ENCODE measurements around the gene HJURP.
"Not testable (repeated sequence)": the region's sequence is repeated elsewhere in the genome, so short reads cannot be mapped to it uniquely, and the experiment has no call there.

HJURP gene, protein sequence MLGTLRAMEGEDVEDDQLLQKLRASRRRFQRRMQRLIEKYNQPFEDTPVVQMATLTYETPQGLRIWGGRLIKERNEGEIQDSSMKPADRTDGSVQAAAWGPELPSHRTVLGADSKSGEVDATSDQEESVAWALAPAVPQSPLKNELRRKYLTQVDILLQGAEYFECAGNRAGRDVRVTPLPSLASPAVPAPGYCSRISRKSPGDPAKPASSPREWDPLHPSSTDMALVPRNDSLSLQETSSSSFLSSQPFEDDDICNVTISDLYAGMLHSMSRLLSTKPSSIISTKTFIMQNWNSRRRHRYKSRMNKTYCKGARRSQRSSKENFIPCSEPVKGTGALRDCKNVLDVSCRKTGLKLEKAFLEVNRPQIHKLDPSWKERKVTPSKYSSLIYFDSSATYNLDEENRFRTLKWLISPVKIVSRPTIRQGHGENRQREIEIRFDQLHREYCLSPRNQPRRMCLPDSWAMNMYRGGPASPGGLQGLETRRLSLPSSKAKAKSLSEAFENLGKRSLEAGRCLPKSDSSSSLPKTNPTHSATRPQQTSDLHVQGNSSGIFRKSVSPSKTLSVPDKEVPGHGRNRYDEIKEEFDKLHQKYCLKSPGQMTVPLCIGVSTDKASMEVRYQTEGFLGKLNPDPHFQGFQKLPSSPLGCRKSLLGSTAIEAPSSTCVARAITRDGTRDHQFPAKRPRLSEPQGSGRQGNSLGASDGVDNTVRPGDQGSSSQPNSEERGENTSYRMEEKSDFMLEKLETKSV

DNA sequence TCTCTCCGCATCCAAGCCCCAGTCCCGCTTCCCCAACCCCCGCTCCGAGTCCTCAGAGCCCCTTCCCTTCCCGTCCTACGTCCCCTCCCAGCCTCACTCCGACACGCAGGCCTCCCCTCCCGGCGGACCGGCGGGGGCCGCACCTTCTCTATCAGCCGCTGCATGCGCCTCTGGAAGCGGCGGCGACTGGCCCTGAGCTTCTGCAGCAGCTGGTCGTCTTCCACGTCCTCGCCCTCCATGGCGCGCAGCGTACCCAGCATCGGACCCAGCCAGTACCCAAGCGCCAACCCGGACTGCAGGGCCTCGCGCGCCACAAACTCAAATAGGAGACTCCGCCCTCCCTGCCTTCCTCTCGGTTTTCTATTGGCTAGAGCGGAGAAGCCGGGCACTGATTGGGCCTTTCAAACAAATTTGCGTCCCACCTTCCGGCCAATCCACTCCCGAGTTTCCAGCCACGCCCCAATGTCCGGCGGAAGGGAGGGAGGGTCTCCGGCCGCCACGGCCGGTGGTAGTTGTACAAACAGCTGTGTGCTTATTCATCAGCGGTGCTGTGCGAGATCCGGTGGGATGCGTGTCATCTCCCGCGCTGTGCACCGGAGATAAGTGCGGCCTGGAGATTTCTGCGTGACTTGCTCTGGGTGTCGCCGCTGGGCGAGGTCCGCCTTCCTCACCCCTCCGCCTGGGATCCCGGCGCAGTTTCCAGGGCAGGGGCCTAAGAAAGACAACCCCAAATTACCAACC, at the start of gene HJURP:
Gene HJURP (minus strand): TSS at position 295 of the 741 bp plus-strand sequence. CDS start 35 bp downstream, at position 260.
- peak; percentile 99 for DNase-seq (ENCODE audit: low spot score)
- in situ Hi-C loops (cut with MboI; ENCODE audit: low sequenced_read_pairs, unreplicated experiment), result no loop called here

DNA sequence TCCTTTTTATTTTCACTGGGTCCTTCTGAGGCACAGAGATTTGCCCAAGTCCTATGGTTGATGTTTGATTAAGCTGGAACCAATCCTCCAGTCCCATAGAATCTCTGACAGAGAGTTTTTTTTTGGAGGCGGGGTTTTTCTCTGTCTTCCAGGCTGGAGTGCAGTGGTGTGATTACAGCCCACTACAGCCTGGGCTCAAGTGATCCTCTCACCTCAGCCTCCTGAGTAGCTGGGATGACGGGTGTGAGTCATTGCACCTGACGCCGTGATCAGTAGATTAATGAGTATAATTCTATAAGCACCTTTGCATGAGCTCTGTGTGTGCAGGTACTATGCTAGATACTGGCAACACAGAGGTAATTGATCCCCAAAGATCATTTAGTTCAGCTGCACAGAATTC, 47.5 kb upstream of the HJURP start:
- in situ Hi-C loops (cut with MboI; ENCODE audit: low sequenced_read_pairs, unreplicated experiment), result no loop called here
- no peak for DNase-seq (ENCODE audit: low spot score)
- TF ChIP-seq, protein P1, sequence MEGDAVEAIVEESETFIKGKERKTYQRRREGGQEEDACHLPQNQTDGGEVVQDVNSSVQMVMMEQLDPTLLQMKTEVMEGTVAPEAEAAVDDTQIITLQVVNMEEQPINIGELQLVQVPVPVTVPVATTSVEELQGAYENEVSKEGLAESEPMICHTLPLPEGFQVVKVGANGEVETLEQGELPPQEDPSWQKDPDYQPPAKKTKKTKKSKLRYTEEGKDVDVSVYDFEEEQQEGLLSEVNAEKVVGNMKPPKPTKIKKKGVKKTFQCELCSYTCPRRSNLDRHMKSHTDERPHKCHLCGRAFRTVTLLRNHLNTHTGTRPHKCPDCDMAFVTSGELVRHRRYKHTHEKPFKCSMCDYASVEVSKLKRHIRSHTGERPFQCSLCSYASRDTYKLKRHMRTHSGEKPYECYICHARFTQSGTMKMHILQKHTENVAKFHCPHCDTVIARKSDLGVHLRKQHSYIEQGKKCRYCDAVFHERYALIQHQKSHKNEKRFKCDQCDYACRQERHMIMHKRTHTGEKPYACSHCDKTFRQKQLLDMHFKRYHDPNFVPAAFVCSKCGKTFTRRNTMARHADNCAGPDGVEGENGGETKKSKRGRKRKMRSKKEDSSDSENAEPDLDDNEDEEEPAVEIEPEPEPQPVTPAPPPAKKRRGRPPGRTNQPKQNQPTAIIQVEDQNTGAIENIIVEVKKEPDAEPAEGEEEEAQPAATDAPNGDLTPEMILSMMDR (IDR thresholded peaks at IDR 0.05; ENCODE audit: borderline replicate concordance, control extremely low read depth, extremely low read depth, insufficient read depth, missing control alignments), result no peak

More for the DNA sequence above, at the start of gene HJURP:
- TF ChIP-seq, protein P1 (IDR thresholded peaks at IDR 0.05; ENCODE audit: borderline replicate concordance, control extremely low read depth, extremely low read depth, insufficient read depth, missing control alignments), result no peak

DNA sequence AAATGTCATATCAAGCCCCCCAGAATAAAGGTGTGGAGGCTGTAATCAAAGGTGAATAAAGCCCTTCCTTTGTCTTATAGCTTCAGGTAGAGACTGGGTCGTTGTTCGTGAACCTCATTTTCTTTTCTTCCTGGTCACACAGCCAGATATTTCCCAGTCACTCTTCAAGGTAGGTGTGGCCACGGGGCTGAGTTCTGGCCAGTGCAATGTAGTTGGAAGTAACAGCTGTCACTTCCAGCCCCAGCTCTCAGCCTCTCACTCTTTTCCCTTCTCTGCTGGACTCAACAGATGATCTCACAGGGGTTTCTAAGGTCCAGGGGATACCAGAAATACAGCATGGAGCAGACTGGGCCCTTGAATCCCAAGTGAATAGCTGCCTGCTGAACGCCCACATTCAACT, 47.0 kb upstream of the HJURP start:
- in situ Hi-C loops (cut with MboI; ENCODE audit: low sequenced_read_pairs, unreplicated experiment), result no loop called here
- no peak for DNase-seq (ENCODE audit: low spot score)
- TF ChIP-seq, protein P1 (IDR thresholded peaks at IDR 0.05; ENCODE audit: borderline replicate concordance, control extremely low read depth, extremely low read depth, insufficient read depth, missing control alignments), result no peak

DNA sequence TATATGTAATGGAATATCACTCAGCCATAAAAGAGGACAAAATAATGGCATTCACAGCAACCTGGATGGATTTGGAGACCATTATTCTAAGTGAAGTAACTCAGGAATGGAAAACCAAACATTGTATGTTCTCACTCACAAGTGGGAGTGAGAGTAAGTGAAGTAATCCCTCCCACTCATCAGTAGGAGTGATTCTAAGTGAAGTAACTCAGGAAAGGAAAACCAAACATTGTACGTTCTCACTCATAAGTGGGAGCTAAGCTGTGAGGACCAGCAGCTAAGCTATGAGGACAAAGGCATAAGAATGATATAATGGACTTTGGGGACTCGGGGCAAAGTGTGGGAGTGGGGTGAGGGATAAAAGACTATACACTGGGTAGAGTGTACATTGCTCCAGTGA, 41.9 kb upstream of the HJURP start:
- DNase-seq (ENCODE audit: low spot score); in situ Hi-C loops (cut with MboI; ENCODE audit: low sequenced_read_pairs, unreplicated experiment): not testable (repeated sequence)

DNA sequence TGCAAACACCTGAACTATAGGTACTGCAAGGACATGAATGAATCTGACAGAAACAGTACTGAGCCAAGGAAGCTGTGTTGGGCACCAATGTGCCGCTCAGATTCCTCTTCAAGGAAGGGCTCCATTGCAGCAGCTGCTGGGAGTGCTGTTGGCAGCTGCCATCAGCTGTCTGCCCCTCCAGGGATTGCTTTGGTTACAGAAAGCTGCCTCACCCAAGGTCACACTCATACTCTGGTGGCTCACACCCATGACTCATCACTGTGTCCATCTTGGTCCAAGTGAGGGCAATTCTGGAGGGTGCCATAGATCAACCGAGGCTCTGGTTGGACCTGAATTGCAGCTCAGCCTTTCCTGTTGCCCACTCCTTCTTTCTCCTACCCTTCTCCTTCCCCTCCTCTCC, 38.5 kb upstream of the HJURP start:
- in situ Hi-C loops (cut with MboI; ENCODE audit: low sequenced_read_pairs, unreplicated experiment), result no loop called here
- DNase-seq (ENCODE audit: low spot score), result no peak
- TF ChIP-seq, protein P1 (IDR thresholded peaks at IDR 0.05; ENCODE audit: borderline replicate concordance, control extremely low read depth, extremely low read depth, insufficient read depth, missing control alignments), result no peak

DNA sequence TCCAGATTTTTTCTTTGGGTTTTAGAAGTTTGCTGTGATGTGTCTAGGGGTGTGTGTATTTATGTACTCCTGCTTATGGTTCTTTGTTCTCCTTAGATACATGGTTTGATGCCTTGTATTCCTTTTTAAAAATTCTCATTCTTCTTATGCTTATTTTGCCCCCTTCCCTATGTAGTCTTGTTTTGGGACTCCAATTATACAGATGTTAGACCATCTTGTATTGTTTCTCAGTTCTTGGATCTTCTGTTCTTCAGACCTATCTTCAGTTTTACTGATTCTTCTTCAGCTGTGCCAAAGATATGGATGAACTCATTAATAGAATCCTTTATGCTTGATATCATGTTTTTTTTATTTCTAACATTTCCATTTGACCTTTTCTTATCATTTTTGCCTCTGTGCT, 28.0 kb upstream of the HJURP start:
- in situ Hi-C loops (cut with MboI; ENCODE audit: low sequenced_read_pairs, unreplicated experiment), result no loop called here
- TF ChIP-seq, protein P1 (IDR thresholded peaks at IDR 0.05; ENCODE audit: borderline replicate concordance, control extremely low read depth, extremely low read depth, insufficient read depth, missing control alignments), result no peak
- DNase-seq (ENCODE audit: low spot score), result no peak

DNA sequence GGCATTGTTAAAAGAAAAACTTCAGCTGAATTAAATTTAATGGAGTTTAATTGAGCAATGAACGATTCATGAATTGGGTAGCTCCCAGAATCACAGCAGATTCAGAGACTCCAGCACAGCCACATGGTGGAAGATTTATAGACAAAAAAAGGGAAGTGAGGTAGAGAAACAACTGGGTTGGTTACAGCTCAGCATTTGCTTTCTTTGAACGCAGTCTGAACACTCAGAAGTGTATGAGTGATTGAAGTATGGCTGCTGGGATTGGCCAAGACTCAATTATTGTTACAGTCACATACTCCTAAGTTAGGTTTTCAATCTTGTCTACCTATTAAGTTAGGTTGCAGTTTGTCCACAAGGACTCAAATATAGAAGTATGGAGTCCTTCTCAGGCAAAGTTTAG, 17.8 kb upstream of the HJURP start:
- DNase-seq (ENCODE audit: low spot score), result not testable (repeated sequence)

More for the DNA sequence above, 17.8 kb upstream of the HJURP start:
- in situ Hi-C loops (cut with MboI; ENCODE audit: low sequenced_read_pairs, unreplicated experiment), result not testable (repeated sequence)

Data from GM13976 (cell line).